HG02852 (cell line): ENCODE data around the gene GZMA.

Experiments
- ATAC-seq: cut with Tn5 transposase; IDR thresholded peaks from one replicate; pipeline ENCODE4 v1.9.1; 2021; ENCODE audit warnings: mild to moderate bottlenecking, moderate library complexity; ENCODE audit not compliant: unreplicated experiment

GZMA gene

DNA sequence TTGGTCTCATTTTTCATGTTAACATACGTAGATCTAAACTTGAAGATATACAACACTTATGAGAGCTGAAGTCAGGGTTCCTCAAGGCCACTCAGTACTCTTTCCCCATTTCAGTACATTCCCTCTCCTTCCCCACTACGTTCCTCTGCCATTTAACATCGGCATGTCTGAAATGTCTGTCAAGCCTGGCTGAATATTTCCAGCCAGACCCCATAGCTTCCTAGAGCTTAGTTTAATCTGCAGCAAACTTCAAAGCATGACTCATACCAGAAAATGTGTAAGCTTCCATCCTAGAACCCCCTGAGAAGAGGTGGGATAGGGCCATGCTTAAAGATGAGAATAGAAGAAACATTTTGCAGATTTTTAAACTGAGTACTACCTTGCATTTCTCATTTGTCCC, 6.2 kb downstream of the GZMA start:
- ATAC-seq = no peak

DNA sequence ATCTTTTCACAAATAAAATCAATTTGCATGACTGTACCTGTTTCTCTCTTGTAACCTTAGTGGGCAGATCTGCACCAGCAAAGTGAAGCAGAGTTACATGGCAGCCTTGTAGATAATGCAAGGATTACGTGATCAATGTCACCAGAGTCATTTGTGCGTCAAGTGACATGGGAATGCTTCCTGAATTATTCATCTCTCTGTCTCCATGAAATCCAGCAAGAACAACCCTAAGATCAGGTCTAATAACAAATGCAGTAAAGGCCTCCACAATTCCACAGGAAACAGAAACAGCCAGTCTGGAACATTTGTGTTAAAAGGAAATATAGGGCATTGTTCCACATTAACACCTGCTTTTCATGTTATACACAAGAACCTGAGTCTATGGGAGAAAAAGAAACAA, 7.8 kb downstream of the GZMA start:
- ATAC-seq = no peak

DNA sequence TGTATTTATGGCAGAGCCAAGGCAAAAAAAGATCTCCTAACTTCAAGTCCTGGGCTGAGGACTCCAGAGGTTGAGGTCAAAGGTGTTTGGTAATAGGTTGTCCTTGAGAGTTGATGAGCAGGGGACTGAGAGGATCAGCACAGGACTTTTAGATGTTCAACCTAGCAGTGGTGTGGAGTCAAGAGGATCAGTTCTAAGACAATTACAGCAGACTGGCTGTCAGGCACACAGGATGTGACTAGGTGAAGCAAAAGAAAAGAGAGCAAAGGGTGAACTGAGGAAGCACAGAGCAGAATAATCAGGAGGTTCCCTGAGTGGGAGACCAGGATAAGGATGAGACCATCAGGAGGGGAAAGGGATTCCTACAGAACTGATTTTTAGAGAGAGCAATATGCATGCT, 10.9 kb downstream of the GZMA start:
- ATAC-seq = no peak

DNA sequence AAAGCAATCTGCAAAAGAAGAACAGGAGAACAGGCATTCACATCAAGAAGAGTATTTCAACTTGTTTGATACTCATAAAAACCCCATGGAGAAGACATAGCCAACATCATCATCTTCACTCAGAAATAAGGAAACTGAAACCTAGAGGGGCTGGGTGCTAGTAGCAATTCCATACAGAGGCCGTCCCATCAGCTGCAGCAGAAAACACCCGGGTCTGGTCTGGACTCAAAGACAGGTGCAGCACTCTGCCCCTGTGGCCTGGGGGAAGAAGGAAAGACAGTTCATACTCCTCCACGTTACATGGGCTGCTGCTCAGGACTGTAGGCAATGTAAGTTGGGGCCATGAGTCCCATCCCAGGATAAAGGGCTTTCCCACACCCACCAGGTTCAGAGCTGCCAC, 11.6 kb downstream of the GZMA start:
- no peak for ATAC-seq

DNA sequence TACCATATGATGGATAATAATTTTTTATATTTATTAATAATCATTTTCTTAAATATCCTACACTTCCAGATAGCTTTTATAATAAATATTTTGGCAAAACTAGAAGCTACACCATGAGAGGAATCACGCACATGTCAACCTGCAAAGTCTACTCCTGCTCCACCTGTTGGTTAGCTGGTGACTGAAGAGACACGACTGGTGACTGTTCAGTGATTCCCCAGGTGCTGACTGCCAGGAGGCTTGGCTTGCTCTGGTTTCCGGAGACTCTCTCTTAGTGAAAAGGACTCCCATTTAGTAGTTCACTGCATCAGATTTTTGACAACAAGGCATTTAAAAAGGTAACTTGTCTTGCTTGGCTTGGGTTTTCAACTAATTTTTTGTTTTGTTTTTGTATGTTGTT, 20.9 kb downstream of the GZMA start:
- ATAC-seq = no peak

DNA sequence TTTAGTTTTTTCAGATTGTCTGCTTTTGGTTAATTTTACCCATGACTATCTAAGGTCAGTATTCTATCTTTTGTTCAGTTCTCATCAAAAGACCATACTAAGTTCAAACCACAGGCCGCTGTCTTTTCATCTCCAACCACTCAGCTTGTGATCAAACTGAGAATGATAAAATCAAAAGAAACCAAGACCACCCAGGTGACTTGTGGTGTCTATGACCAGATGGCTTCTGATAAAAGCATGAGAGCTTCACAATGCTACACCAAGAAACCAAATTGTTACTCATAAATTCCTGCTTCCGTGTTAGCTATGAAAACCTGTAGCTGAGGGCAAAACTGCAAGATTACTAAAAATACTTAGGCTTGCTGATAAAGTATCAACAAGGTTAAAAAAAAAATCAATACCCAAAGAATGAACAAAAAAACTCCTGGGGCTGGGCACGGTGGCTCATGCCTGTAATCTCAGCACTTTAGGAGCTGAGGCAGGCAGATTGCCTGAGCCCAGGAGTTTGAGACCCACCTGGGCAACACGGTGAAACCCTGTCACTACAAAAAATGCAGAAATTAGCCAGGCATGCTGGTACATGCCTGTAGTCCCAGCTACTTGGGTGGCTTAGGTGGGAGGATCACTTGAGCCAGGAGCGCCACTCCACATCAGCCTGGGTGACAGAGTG, 31.7 kb downstream of the GZMA start:
- no peak for ATAC-seq

DNA sequence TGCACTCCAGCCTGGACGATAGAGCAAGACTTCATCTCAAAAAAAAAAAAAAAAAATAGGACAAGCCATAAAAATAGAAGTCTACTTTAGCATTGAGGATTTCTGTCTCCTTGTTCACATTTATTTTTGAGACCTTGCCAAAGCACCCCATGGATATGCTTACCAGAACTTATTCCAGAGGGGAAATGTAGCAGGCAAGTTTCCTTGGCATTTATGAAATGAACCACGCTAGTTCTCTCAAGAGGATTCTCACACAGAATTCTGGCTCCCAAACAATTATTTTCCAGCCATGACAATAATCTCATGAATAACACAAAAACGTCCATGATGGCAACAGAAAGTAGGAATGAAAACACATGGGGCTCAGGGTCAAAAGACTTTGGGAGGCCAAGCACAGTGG, 34.1 kb downstream of the GZMA start:
- ATAC-seq = no peak

DNA sequence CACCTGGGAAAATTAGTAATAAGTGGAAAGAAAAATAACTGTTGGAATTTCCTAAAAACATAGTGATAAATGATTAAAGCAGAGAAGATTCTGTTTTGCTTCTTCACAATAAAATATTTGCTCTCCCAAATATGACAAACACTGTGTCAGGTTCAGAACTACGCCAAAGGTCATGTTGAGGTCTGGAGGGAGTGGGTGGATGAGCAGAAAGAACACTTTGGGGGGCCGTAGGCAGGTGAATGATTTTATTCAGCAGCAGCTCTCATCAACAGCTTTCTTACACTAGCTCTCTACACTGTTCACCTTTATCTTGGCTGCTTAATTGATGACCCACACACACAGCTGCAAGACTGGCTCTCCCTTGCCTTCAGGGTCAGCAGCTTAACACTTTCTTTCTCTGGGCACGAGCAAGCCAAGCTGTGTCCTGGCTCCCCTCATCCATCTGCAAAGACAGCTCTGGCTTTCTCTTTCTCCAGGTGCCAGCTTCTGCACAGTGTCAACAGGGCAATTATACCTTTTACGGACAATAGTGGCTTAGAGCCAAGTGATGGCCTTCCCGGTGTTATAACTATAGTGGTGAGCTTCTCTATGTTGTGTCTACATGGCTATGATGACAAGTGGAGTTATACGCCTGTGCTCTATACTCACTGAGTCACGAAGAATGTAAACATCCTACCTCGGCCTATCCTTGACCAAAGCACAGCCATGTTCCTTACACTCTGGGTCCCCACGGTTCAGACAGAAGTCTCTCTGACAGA, 38.6 kb downstream of the GZMA start:
- ATAC-seq = no peak

DNA sequence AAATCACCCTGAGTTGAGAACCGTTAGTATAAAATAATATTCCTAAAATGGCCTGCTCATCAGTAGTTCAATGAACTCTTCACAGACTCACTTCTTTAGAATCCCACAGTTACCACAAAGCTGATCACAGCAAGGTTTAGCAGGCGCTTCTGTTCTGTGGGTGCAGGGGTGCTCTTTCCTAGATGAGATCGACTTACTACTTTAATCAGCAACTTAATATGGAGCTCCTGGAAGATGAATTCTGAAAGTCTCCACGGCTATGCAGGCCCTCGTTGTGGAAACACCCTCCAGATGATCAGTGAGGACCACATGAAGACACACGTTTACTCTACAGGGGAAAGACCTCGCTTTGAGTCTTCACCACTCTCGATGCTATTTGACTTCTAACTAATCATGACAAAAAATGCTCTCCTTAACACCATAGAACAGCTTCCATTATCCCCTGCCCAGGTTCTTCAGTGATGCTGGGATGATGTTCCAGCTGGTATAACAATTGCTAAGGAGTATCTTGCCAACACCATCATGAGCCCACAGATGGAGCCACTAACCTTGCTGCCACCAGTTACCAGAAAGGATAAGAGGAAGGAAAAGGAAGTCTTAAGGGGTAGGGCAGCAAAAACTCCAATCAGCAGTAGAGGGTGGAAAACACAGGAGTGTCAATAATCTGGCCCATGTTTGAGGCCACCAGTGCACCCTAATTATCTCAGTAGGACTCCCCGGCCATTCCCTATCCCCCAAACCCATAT, 39.7 kb downstream of the GZMA start:
- no peak for ATAC-seq

DNA sequence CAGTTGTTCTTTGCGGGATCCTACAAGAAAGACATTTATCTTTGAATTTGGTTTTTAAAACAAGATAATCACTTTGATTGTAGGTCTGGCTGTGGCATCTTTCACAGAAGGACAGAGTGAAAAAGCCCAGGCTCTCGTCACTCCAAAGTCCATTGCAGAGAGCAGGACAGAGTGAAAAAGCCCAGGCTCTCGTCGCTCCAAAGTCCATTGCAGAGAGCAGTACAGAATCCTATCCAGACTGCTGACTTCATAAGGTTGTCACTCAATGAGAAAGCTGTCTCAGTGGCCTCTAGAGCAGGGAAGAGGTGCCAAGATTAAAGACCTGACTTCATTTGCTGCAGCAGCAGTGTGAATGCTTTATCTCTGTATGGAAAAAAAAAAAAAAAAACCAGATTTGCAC, 41.2 kb downstream of the GZMA start:
- no peak for ATAC-seq

DNA sequence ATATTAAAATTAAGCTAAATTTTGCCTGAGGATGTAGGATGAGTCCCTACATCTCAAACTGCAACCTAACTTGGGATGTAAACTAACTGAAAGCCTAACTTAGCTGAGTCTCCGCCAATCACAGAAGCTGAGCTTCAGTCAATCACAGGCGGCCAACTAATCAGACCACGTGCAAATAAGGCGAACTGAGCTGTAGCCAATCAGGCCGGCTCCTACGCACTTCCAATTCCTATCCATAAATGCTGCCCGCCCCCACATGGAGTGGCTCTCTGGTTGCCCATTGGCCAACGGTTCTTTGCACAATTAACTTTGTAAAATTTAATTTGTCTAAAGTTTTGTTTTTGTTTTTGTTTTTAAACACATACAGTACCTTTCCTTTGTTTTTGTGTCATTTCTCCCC, 43.6 kb downstream of the GZMA start:
- ATAC-seq = no peak

DNA sequence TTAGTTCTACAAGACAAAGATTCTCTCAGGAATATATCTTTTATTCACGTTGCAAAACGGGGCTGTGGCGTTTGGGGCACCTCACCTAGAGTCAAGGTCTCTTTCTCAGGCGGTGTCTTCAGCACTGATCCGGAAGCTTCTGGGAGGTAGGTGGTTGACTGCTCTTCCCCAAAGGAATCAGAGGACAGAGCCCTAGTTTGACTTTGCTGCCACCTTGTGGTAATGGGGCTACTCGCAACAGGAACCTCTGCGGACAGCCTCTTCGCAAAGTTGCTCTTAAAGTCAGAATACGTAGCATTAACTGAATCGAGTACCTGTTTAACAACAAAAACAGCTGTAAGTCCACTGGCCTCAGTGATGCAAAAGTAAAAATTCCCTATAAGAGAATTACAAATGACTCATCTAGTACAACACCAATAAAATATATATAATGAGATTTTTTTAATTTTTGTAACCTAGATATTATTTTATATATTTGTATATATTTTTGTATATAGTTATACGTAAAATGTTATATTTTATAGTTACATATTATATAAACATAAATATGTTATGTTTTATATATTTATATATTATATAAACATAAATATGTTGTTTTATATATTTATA, 44.2 kb downstream of the GZMA start:
- ATAC-seq = peak; percentile 87

DNA sequence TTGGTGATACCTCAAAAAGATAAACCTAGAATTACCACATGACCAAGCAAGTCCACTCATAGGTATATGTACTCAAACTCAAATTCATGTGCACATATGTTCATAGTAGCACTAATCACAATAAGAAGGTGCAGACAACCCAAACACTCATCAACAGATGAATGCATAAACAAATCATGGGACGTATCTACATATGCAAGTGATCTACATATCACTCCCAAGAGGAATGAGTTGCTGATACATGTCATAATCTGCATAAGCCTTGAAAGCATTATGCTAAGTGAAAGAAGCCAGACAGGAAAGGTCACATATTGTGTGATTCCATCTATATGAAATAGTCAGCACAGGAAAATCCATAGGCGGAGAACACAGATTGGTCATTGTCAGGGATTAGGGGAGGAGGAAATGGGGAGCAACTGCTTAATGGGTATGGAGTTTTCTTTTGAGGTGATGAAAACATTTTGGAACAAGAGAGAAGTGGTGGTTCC, 46.9 kb downstream of the GZMA start:
- ATAC-seq = no peak

DNA sequence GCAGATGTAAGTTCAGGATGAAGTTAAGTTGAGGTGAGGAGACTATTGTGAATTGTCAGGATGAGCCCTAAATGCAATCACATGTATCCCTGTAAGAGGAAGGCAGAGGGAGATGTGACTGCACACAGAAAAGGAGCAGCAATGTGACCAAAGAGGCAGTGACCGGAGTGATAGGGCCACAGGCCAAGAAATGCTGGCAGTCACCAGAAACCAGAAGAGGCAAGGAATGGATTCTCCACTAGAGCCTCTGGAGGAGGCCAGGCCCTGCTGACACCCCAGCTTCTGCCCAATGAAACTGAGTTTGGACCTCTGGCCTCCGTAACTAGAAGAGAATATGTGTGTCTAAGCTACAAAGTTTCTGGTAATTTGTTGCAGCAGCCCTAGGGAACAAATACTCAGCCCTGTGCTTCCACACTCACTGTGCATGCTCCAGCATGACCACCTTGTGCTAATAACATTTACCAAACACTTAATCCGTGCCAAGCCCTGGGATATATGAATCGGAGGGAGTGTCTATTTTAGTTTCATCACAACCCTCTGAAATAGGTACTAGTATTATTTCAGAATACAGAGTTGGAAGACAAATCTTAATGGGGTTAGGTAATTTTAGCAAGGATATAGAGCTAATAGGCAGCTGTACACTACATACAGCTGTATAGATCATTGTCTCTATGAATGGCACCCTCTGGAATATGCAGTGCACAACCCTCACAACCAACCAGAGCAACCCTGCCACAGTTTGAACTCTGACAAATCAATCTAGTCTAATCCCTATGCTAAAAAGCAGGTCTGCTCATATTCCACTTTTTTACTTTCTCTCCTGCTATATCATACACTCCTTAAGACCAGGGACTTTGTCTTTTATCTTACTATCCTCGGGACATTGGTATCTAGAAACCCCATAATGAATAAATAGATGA, 49.7 kb downstream of the GZMA start:
- no peak for ATAC-seq

DNA sequence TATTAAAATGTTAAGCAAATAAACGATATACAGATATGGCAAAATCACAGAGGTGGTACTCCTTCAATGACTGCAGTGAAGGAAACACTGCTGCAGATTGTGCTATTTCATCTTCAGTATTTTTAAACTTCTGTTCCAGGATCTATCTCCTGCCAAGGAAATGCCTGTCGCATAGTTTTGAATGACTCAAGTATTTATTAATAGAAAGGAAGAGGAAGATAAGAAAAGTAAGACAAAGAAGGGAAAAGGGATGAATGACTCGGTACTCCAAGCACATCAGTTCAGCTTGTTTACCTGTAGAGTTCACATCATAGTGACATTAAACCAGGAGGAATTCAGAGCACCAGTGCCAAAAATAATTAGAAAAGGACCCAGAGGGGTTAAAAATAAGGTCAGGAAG, 52.4 kb downstream of the GZMA start:
- ATAC-seq = no peak
